GM19035 (cell line): ENCODE results near the gene HGFAC.

Experiments used
- ATAC-seq: cut with Tn5 transposase; IDR thresholded peaks from one replicate; pipeline ENCODE4 v1.9.1; 2021; ENCODE audit not compliant: unreplicated experiment

Gene HGFAC

DNA sequence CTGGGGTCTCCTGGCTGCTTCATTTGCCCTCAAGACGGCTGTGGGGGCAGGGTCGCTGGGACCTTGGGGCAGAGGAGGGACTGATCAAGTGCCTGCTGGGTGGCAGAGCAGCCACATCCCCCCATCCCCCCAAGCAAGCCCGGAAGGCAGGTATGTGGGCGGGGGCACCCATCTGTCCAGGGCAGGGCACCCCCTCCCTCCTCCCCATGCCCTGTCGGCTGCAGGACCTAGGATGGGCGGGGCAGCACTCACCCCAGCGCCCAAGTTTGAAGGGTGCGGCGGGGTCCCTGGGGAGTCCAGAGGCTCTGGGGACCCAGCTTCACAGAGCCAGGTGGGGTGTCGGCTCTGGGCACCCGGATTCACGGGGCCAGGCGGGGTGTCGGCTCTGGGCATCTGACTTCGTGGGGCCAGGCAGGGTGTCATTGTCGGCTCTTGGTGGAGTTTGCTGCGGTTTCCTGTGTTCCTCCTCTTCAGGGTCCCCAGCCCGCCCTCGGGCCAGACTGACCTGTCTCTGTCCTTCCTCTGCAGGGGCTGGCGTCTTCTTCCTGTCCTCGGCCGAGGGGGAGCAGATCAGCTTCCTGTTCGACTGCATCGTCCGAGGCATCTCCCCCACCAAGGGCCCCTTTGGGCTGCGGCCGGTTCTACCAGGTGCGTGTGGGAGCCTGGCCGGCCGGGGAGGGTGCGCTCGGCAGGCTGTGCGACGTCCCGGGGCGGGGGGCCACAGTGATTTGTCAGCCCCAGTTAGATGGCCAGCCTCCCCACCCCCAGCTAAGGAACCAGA lies 43.4 kb downstream of the HGFAC start:
- ATAC-seq: no peak

DNA sequence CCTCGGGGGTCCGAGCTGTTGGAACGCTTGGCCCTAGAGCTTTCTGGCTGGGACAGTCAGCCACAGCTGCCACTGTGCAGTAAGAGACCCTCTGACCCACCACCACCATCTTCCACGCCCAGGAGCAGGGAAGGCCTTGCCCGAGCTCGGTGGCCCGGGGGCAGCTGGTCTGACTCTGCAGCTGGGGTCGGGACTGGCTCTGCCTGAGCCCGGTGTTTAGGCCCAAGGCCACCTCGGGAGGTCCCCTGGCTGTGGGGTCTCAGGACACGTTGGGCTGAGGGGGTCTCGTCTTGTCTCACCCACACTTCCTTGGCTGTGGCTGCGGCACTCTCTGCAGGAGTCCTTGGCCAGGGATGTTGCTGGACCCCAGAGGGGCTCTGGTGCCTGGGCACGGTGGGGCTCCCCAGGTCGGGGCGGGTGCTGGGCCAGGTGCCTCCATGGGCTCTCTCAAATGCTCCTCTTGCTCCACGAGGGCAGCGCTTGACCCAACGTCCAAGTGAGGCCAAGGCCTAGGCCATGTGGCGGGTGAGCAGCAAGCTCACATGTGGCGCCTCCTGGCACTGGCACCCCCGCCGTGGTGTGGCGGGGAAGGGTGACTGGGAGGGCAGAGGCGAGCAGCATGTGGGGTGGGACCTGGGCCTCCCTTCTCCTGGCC lies 44.2 kb downstream of the HGFAC start:
- no peak for ATAC-seq

DNA sequence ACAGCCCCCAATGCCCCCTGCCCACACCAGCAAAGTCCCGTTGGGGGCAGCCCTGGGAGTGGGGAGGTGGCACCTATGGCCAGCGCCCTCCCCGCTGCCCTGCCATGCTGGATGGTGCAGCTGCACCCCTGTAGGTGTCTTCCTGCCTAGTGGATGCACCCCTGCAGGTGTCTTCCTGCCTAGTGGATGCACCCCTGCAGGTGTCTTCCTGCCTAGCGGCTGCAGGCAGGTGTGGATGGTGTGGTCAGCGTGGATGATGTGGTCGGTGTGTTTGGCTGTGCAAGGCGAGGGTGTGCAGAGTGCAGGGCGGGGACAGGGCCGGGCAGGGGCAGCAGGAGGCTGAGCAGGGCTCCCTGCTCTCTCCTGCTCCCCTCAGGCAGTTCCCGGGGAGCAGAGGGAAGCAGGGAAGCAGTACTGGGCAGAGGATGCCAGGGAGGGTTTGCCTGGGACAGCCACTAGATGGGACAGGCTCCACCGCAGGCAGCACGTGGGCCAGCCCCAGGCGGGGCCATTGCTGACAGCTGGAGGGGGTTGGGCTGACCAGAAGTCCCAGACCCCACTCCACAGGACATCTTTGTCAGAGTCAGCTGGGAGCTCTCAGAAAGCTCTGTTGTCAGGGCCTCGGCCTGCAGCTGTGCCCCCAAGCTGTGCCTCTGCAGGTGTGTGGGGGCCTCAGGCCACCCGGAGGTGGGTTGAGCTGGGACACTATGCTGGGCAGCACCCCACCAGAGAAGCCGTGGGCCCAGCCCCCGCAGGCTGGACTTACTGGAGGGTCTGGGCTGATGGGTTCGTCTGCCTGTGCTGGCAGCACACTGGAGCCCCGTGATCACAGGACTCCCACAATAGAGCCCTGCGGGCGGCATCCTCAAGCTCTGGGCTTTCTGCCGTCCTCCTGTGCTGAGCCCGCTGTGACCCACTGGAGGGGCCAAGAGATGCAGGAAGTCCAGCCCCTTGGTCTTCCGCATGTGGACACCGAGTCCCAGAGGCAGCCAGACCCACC lies 45.1 kb downstream of the HGFAC start:
- ATAC-seq: no peak

- ATAC-seq: no peak
These were observed 46.1 kb downstream of the HGFAC start for GRCh38 chr4:3487861-3488260.

DNA sequence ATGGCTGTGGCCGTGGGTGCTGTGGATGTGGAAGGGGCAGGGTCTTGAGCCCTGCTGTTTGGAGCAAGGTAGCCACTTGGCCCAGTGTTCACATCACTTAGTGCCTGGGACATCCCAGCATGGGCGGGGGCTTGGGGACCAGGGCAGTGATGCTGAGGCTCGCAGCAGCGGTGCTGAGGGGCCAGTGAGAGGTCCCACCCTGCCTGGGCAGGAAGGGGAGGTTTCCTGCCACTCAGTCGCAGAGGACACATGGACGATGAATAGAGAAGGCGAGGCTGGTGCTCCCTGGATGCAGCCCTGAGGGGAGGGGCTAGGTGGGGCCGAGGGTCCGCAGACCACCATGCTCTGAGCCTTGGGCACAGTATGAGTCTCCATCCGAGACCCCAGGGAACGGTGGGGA lies 47.1 kb downstream of the HGFAC start:
- ATAC-seq: no peak

GRCh38 chr4:3489451-3489962 lies 47.7 kb downstream of the HGFAC start:
- no peak for ATAC-seq

DNA sequence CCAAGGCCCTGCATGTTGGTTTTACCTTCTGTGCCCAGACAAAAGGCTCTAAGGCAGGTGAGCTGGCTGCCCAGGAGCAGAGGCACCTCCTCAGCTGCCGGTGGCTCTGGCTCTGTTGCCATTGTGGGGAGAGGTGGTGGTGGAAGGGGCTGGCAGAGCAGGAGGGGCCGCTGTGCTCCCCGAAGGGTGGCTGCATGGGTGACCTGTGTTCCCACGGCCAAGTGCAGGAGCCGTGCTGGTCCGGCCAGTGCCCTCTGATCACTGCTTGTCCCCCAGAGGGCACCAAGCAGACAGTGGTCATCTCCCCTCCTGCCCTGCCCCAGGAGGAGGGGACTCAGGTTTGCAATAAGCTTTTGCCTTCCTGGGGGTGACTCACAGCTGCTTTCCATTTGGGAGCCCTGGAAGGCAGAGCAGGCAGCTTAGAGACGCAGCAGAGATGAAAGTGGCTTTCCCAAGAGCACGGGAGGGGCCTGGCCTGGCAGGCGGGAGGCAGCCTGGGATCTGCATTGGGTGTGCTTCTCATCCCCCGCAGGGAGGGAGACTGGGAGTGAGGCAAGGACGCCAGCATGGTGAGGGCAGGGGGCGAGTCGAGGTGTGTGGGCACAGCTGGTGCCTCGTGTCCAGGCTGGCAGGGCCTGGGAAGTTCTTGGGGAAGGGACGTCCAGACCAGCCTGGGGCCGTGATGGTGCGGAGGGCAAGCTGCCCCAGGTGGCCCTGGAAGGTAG lies 50.1 kb downstream of the HGFAC start:
- no peak for ATAC-seq

GRCh38 chr4:3492741-3493719 lies 51.3 kb downstream of the HGFAC start:
- ATAC-seq: no peak

GRCh38 chr4:3493720-3494461 lies 52.1 kb downstream of the HGFAC start:
- no peak for ATAC-seq

GRCh38 chr4:3494462-3494871 lies 52.7 kb downstream of the HGFAC start:
- ATAC-seq: no peak

GRCh38 chr4:3495204-3495975 lies 53.6 kb downstream of the HGFAC start:
- ATAC-seq: no peak

DNA sequence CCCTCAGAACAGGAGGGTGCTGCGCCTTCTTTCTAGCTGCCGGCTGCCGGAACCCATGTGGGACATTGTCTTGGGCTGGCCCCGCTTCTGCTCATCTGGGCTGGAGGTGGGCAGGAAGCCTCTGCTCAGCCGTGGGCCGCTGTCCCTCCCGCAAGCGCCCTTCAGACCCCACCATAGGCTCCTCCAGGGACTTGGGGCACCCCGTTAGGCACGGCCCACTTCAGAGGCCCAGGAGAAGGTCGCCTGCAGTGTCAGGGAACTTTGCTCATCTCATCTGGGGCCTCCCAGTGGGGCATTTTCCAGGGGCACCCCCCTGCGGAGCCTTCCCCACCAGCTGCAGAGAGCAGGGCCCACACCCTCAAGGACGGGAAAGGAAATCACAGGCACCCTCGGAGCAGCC lies 54.3 kb downstream of the HGFAC start:
- ATAC-seq: no peak

- no peak for ATAC-seq
These were observed 55.3 kb downstream of the HGFAC start for GRCh38 chr4:3497095-3497494.

- no peak for ATAC-seq
These were observed 56.0 kb downstream of the HGFAC start for GRCh38 chr4:3497523-3498389.

DNA sequence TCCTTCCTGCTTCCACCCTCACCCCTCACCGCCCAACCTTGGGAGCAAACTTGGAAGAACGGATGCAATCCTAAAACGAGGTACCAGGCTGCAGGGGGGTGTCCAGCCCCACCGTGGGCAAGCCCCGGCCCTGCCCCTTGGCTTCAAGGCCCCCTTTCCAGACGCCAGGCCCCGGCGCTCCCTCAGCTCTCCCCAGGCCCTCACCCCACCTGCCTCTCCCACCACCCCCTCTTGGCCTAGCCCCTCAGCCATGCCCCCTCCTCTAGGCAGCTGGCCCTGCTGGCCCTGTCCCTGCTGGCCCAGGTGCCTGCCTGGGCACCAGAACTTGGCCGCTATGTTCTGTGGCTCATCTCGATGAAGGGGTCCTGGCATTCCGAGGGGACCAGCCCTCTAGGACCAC lies 56.6 kb downstream of the HGFAC start:
- ATAC-seq: no peak
